ENCODE data around the gene APC. TPM values are rescaled to one million over a fixed set of nuclear protein-coding genes. Genes with fewer than 3 reads are reported as not detected.
A peak's percentile ranks its signal among the peaks of the same experiment; 100 is the strongest.

Gene APC
- total and polyA plus RNA-seq, 4 donors, result 4.8 to 36.2 (median 24.4) TPM

DNA sequence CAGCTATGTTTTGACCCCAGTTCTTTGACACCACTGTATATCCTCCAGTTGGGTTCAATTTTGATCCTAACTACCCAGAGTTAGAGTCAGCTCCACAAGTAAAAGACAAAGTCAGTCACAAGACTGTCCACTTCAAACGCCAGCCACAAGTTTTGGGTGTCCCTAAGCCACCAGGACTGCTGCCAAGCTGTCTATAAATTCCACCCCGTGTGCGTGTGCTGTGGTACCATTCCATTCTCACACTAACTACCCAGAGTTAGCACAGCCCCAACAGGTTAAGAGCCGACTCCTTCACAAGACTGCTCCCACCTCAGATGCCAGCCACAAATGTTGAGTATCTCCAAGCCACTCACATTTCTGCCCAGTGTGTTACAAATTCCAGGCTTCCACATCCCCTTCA lies 56.7 kb downstream of the APC start:
- 97% methylated on average over 4 of the region's 4 CpGs for WGBS
- Histone ChIP-seq H3K4me1 (ENCODE audit: control insufficient read depth in 4 of 4, insufficient read depth in 4 of 4, low read length in 3 of 4) (no peaks in the 10 kb centered on the region), H3K36me3 (ENCODE audit: control insufficient read depth in 4 of 4, insufficient read depth in 3 of 4, low read depth in 1 of 4, low read length in 3 of 4) (peaks cover 1 to 26% (median 14%) of the 10 kb centered on the region in 4 donors), H3K27ac (ENCODE audit: low read depth in 1 of 2, low read length in 2 of 2) (no peak overlapping the region), H3K9ac (ENCODE audit: low read depth in 1 of 2, low read length in 2 of 2) (no peak overlapping the region), H3K27me3 (ENCODE audit: control insufficient read depth in 4 of 4, insufficient read depth in 4 of 4, low read length in 3 of 4) (no peaks in the 10 kb centered on the region), H3K9me3 (ENCODE audit: control insufficient read depth in 4 of 4, low read length in 3 of 4) (no peaks in the 10 kb centered on the region), H3K4me3 (ENCODE audit: low read depth in 1 of 3, low read length in 3 of 3) (no peak overlapping the region)
- TF ChIP-seq YY1 (IDR thresholded peaks at IDR 0.05), result no peak
- TF ChIP-seq NR2F2 (IDR thresholded peaks at IDR 0.05), result no peak
- no peak for TF ChIP-seq FOXA1 (IDR thresholded peaks at IDR 0.05)
- no peak for DNase-seq (ENCODE audit: low spot score)

- Histone ChIP-seq H3K27ac (ENCODE audit: low read depth in 1 of 2, low read length in 2 of 2) (no peak overlapping the region), H3K9me3 (ENCODE audit: control insufficient read depth in 4 of 4, low read length in 3 of 4) (no peaks in the 10 kb centered on the region), H3K9ac (ENCODE audit: low read depth in 1 of 2, low read length in 2 of 2) (no peak overlapping the region), H3K4me3 (ENCODE audit: low read depth in 1 of 3, low read length in 3 of 3) (no peak overlapping the region), H3K36me3 (ENCODE audit: control insufficient read depth in 4 of 4, insufficient read depth in 3 of 4, low read depth in 1 of 4, low read length in 3 of 4) (peaks cover 1 to 26% (median 14%) of the 10 kb centered on the region in 4 donors), H3K27me3 (ENCODE audit: control insufficient read depth in 4 of 4, insufficient read depth in 4 of 4, low read length in 3 of 4) (no peaks in the 10 kb centered on the region), H3K4me1 (ENCODE audit: control insufficient read depth in 4 of 4, insufficient read depth in 4 of 4, low read length in 3 of 4) (no peaks in the 10 kb centered on the region)
- peak; percentile 38 for DNase-seq (ENCODE audit: low spot score)
- no peak for TF ChIP-seq JUND (IDR thresholded peaks at IDR 0.05)
- TF ChIP-seq MAX (IDR thresholded peaks at IDR 0.05), result no peak
- TF ChIP-seq FOXA2 (IDR thresholded peaks at IDR 0.05), result no peak
- TF ChIP-seq ZBTB33 (IDR thresholded peaks at IDR 0.05), result no peak
- TF ChIP-seq SP1 (IDR thresholded peaks at IDR 0.05), result no peak
- no peak for TF ChIP-seq GABPA (IDR thresholded peaks at IDR 0.05 in 1 of 2, conservative IDR thresholded peaks at IDR 0.05 in 1 of 2)
- TF ChIP-seq CTCF (IDR thresholded peaks at IDR 0.05; ENCODE audit: low read depth, low read length, missing input control), result no peak
- no peak for TF ChIP-seq TAF1 (conservative IDR thresholded peaks at IDR 0.05)
- TF ChIP-seq FOXA1 (IDR thresholded peaks at IDR 0.05), result no peak
- no peak for TF ChIP-seq RXRA (IDR thresholded peaks at IDR 0.05)
- WGBS, result 84% methylated on average over 3 of the region's 3 CpGs
Measured at GRCh38 chr5:112795342-112795741, 57.7 kb downstream of the APC start.

GRCh38 chr5:112795944-112796678 lies 58.4 kb downstream of the APC start:
- peaks cover 1 to 26% (median 15%) of the 10 kb centered on the region in 4 donors for H3K36me3 ChIP-seq (ENCODE audit: control insufficient read depth in 4 of 4, insufficient read depth in 3 of 4, low read depth in 1 of 4, low read length in 3 of 4)

More at GRCh38 chr5:112795944-112796678, 58.4 kb downstream of the APC start:
- no peaks in the 10 kb centered on the region for H3K4me1 ChIP-seq (ENCODE audit: control insufficient read depth in 4 of 4, insufficient read depth in 4 of 4, low read length in 3 of 4)
- H3K27ac ChIP-seq (ENCODE audit: low read depth in 1 of 2, low read length in 2 of 2), result no peak overlapping the region
- no peak for DNase-seq (ENCODE audit: low spot score)
- H3K4me3 ChIP-seq (ENCODE audit: low read depth in 1 of 3, low read length in 3 of 3), result no peak overlapping the region
- no peaks in the 10 kb centered on the region for H3K9me3 ChIP-seq (ENCODE audit: control insufficient read depth in 4 of 4, low read length in 3 of 4)
- 82% methylated on average over 2 of the region's 2 CpGs for WGBS
- no peak for TF ChIP-seq CTCF (IDR thresholded peaks at IDR 0.05; ENCODE audit: low read depth, low read length, missing input control)
- no peak for TF ChIP-seq FOXA2 (IDR thresholded peaks at IDR 0.05)
- TF ChIP-seq GABPA (IDR thresholded peaks at IDR 0.05 in 1 of 2, conservative IDR thresholded peaks at IDR 0.05 in 1 of 2), result no peak
- no peak for TF ChIP-seq MAX (IDR thresholded peaks at IDR 0.05)
- TF ChIP-seq HNF4G (IDR thresholded peaks at IDR 0.05), result no peak
- no peak for TF ChIP-seq RAD21 (IDR thresholded peaks at IDR 0.05)
- TF ChIP-seq FOXA1 (IDR thresholded peaks at IDR 0.05), result no peak
- no peak for TF ChIP-seq JUND (IDR thresholded peaks at IDR 0.05)
- TF ChIP-seq, protein P1, sequence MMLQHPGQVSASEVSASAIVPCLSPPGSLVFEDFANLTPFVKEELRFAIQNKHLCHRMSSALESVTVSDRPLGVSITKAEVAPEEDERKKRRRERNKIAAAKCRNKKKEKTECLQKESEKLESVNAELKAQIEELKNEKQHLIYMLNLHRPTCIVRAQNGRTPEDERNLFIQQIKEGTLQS (IDR thresholded peaks at IDR 0.05), result no peak
- TF ChIP-seq RXRA (IDR thresholded peaks at IDR 0.05), result no peak
- no peak overlapping the region for H3K9ac ChIP-seq (ENCODE audit: low read depth in 1 of 2, low read length in 2 of 2)
- H3K27me3 ChIP-seq (ENCODE audit: control insufficient read depth in 4 of 4, insufficient read depth in 4 of 4, low read length in 3 of 4), result no peaks in the 10 kb centered on the region

Data from liver (tissue), 9 donors.